K562 (cell line): ENCODE data around the gene CDCP1. TPM values are rescaled to one million over a fixed set of nuclear protein-coding genes. Genes with fewer than 3 reads are reported as not detected.

Experiments used
- ATAC-seq: fragments of 200-7000 bp; cut with Tn5 transposase; 3 replicates; pipeline ENCODE4 v1.9.1; 2020; ENCODE audit warnings: moderate library complexity
- BruUV-seq: library from RNA; stranded (reverse); fragments of 400-500 nt; replicated peaks from 2 replicates; lab custom pipeline; 2021; lab: Mats Ljungman, UMichigan
- CTCF ChIA-PET: fragments of 300-600 bp; formaldehyde crosslinking; extraction: SDS; loops from one replicate; lab custom pipeline; 2021; ENCODE audit warnings: low intra/inter-chr PET ratio; lab: Yijun Ruan, JAX
- POLR2A ChIA-PET: fragments of 300-600, 350-650 bp; sonication (Branson Sonifier 250); formaldehyde crosslinking; extraction: SDS; loops from one replicate; lab custom pipeline; 2021; ENCODE audit warnings: antibody characterized with exemption, inconsistent platforms; lab: Yijun Ruan, JAX
- DNase-seq, 4 experiments: peaks; one replicate each; pipeline versions ENCODE4 v3.0.0 to v3.0.0-alpha.2; 2011 to 2018; ENCODE audit warnings: low spot score in 3 of 4, mixed read lengths in 3 of 4; ENCODE audit errors: extremely low read depth in 1 of 4
- FAIRE-seq: peaks from 2 replicates; lab custom pipeline; 2011; peaks lifted over from hg19 to GRCh38; lab: Jason Lieb, UNC
- H2AFZ ChIP-seq: 2 replicates; pipeline ENCODE4 v1.6.0; 2011; ENCODE audit warnings: low read depth, low read length, control low read depth, inconsistent platforms
- H3K27ac ChIP-seq: fragments of 200-600 bp; 3 replicates; pipeline ENCODE4 v1.8.0; 2011; ENCODE audit warnings: low read depth, mild to moderate bottlenecking, control low read depth, inconsistent platforms, low read length, moderate library complexity, mixed read lengths; ENCODE audit errors: extremely low read depth
- H3K27me3 ChIP-seq, 2 experiments: fragments of 300-600 bp in 1 of 2; 2 replicates in 1 of 2; 3 replicates in 1 of 2; pipeline versions ENCODE4 v1.6.0 to v1.8.0; 2011; ENCODE audit warnings: inconsistent platforms in 2 of 2, low read length in 2 of 2, mild to moderate bottlenecking in 1 of 2, mixed read lengths in 1 of 2, moderate library complexity in 1 of 2; ENCODE audit not compliant: control insufficient read depth in 2 of 2, insufficient read depth in 2 of 2
- H3K36me3 ChIP-seq: fragments of 300-600 bp; 3 replicates; pipeline ENCODE4 v1.8.0; 2011; ENCODE audit warnings: mild to moderate bottlenecking, low read length, inconsistent platforms; ENCODE audit not compliant: control insufficient read depth, insufficient read depth
- H3K4me1 ChIP-seq, 2 experiments: fragments of 200-600 bp in 1 of 2; replicated peaks in 1 of 2; 2 replicates in 1 of 2; 3 replicates in 1 of 2; pipeline versions ENCODE4 v1.5.1 to v1.8.0; 2011; ENCODE audit warnings: inconsistent platforms in 2 of 2, low read length in 2 of 2, mild to moderate bottlenecking in 1 of 2, mixed read lengths in 1 of 2, moderate library complexity in 1 of 2; ENCODE audit not compliant: control insufficient read depth in 2 of 2, insufficient read depth in 2 of 2
- H3K4me2 ChIP-seq: 2 replicates; pipeline ENCODE4 v1.6.1; 2011; ENCODE audit warnings: low read length, control low read depth, inconsistent platforms, mixed read lengths; ENCODE audit not compliant: insufficient read depth
- H3K4me3 ChIP-seq: fragments of 200-600 bp; sonication (generic), shearing (Covaris generic); 2 replicates; pipeline ENCODE4 v1.5.1; 2016; ENCODE audit warnings: control low read depth, inconsistent platforms
- H3K79me2 ChIP-seq: fragments of 200-600 bp; 3 replicates; pipeline ENCODE4 v1.8.0; 2011; ENCODE audit warnings: low read length, inconsistent platforms; ENCODE audit not compliant: control insufficient read depth, insufficient read depth
- H3K9ac ChIP-seq, 2 experiments: 2 replicates each; pipeline versions ENCODE4 v1.6.0 to v1.6.1; 2011; ENCODE audit warnings: low read depth in 2 of 2, low read length in 2 of 2, control low read depth in 1 of 2, inconsistent platforms in 1 of 2, mild to moderate bottlenecking in 1 of 2, mixed read lengths in 1 of 2; ENCODE audit not compliant: insufficient read depth in 1 of 2
- H3K9me1 ChIP-seq: one replicate; pipeline ENCODE4 v1.6.0; 2011; ENCODE audit warnings: inconsistent platforms, mild to moderate bottlenecking, low read length, moderate library complexity; ENCODE audit not compliant: control insufficient read depth, insufficient read depth
- H3K9me3 ChIP-seq: replicated peaks from 2 replicates; pipeline ENCODE4 v1.5.1; 2011; ENCODE audit warnings: low read depth, low read length, inconsistent platforms; ENCODE audit not compliant: control insufficient read depth, insufficient read depth
- H4K20me1 ChIP-seq: replicated peaks from 2 replicates; pipeline ENCODE4 v1.6.1; 2011; ENCODE audit warnings: low read length, inconsistent platforms, mixed read lengths; ENCODE audit not compliant: control insufficient read depth, insufficient read depth
- CBFA2T2 ChIP-seq: fragments of 450-650 bp; conservative IDR thresholded peaks from 2 replicates; pipeline ENCODE4 v1.6.1; 2017; ENCODE audit warnings: mild to moderate bottlenecking
- EHMT2 ChIP-seq: fragments of 450-650 bp; IDR thresholded peaks from 2 replicates; pipeline ENCODE4 v1.6.1; 2018; ENCODE audit warnings: antibody characterized with exemption
- HDAC2 ChIP-seq: fragments of 450-650 bp; IDR thresholded peaks from 2 replicates; pipeline ENCODE4 v1.6.1; 2016; ENCODE audit warnings: mild to moderate bottlenecking
- HNRNPH1 ChIP-seq: fragments of 200-400 bp; formaldehyde crosslinking; optimal IDR thresholded peaks from 2 replicates; pipeline ENCODE3; 2017; ENCODE audit warnings: low read depth, mild to moderate bottlenecking, low read length, moderate library complexity
- IFI16 ChIP-seq: fragments of 250-450 bp; sonication (Bioruptor Pico); IDR thresholded peaks from 2 replicates; pipeline ENCODE4 v2.1.2; 2022; ENCODE audit warnings: mild to moderate bottlenecking, inconsistent platforms
- KHSRP ChIP-seq: fragments of 450-650 bp; IDR thresholded peaks from 2 replicates; pipeline ENCODE4 v1.6.1; 2017
- ZNF507 ChIP-seq: conservative IDR thresholded peaks from 2 replicates; pipeline ENCODE4 v1.6.1; 2017; ENCODE audit warnings: missing genetic modification characterization, missing compliant biosample characterization
- WGBS: fragments of 100-300 bp; shearing (Covaris generic); methylation state at CpG from one replicate; pipeline ENCODE4 v1.1.6; 2016; ENCODE audit warnings: low coverage, mixed read lengths; ENCODE audit not compliant: insufficient coverage; ENCODE audit errors: missing lambda C conversion rate; 5-methylcytosine and 5-hydroxymethylcytosine counted together
- in situ Hi-C: fragments of 300-500 bp; cut with MboI; formaldehyde crosslinking; loops from 4 replicates; pipeline ENCODE4 v1.15.0; 2018; ENCODE audit warnings: inconsistent platforms, mixed read lengths
- intact Hi-C: fragments of 100-400 bp; cut with micrococcal nuclease; formaldehyde crosslinking; loops from 2 replicates; pipeline ENCODE4 v1.14.2; 2022
- polyA plus RNA-seq, 8 experiments: library from polyadenylated mRNA; depleted of rRNA in 4 of 8; stranded (reverse) in 5 of 8; unstranded in 3 of 8; fragments of >200 nt; fragmentation: Nextera tagmentation in 2 of 8; fragmentation: Illumina TruSeq in 1 of 8; extraction: Ambion mirVana in 2 of 8; extraction: Trizol in 1 of 8; gene quantifications; 2 replicates each; pipeline versions ENCODE4 v1.2.1 to v1.2.3, GENCODE V29; 2011 to 2014; ENCODE audit warnings: inconsistent platforms in 1 of 8, missing spikeins in 1 of 8
- total RNA-seq, 7 experiments: library from RNA; depleted of rRNA in 6 of 7; stranded (reverse); fragments of >200 nt in 6 of 7; fragmentation: Illumina TruSeq in 2 of 7; extraction: Trizol in 2 of 7; gene quantifications; 2 replicates each; pipeline versions ENCODE4 v1.2.1 to v1.2.3, GENCODE V29; 2011 to 2021; ENCODE audit warnings: low replicate concordance in 1 of 7
- TF ChIP-seq, protein P1 (sequence below): fragments of 450-650 bp; IDR thresholded peaks from 2 replicates; pipeline ENCODE4 v1.6.1; 2018; ENCODE audit not compliant: partially characterized antibody
- TF ChIP-seq, protein P2 (sequence below): sonication (generic); formaldehyde crosslinking; IDR thresholded peaks from 2 replicates; pipeline ENCODE4 v1.8.1; 2022; ENCODE audit warnings: missing genetic modification reagents
- TF ChIP-seq, protein P3 (sequence below): fragments of 250-450 bp; sonication (Bioruptor Pico); IDR thresholded peaks from 2 replicates; pipeline ENCODE4 v1.8.0; 2021; ENCODE audit warnings: mild to moderate bottlenecking, moderate library complexity

CDCP1 gene
- total and polyA plus RNA-seq, 9 of the 15 experiments (the other 6 are each of a cell fraction or from before 2014, with no cell fraction given), result 3.9 to 16.4 (median 5.2) TPM

DNA sequence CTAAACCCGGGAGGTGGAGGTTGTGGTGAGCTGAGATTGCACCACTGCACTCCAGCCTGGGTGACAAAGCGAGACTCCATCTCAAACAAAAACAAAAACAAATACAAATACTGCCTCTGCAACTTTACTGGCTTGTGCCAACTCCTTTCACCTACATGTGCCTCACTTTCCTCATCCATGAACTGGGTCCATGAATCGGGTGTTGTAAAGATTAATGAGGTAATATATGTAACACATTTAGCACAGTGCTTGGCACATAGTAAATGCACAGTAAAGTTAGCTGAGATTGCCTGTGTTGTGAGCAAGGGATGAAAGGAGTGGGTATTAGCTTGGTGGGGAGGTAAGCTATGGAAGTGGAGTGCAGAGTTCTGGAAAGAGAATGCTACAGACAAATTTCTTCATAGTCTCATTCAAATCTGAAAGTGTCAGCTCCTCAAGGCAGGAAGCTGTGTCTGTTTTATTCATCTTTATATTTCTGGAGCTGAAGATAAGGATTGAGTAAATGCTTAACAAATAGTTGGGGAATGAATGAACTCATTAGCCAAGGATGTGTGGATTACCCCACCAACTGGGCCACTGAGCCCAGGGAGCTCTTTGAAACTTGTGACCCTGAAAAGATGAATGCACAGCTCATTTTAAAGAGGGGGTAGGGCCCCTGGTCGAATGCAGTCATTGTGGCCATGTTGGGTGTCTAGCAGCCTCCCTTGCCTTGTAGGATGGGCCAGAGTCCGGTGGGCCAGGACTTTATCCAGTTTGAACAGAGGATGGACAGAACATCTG lies 7.7 kb upstream of the CDCP1 start (continued):
- TF ChIP-seq HNRNPH1 (no peak), CBFA2T2 (no peak; the same call in 1 of the 2 replicates), HDAC2 (no peak), ZNF507 (tag) (no peak)

DNA sequence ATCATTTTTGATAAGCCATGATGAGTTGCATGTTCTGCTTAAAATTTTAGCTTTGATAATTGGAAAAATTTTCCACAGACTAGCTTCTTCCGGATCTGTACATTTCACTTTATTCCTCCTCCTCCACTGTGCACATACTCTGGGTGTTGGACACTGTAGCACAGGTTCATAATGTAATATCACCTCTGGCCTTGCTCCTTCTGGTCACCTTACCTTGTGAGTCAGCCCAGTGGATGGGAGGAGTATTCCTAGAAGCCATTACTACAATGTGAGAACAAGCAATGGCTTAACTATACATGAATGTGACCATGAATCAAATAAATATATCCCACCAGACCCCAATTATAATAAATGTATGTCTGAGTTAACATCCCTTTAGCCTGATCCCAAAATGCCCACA lies 6.1 kb upstream of the CDCP1 start:
- POLR2A ChIA-PET, result interaction anchor here (4.5 kb wide), 1 partner anchor 13 kb away, joined by 28 read pairs; no protein-coding TSS in a partner anchor
- Histone ChIP-seq H3K9ac (no peak overlapping the region), H3K79me2 (no peaks in the 10 kb centered on the region), H3K4me2 (no peak overlapping the region), H3K36me3 (no peaks in the 10 kb centered on the region), H3K9me3 (peaks cover 4% of the 10 kb centered on the region), H3K27ac (no peak overlapping the region), H3K4me1 (peaks cover 0 to 18% of the 10 kb centered on the region in 2 experiments; a peak in 3 of 5 replicates), H3K9me1 (no peaks in the 10 kb centered on the region), H3K4me3 (no peak overlapping the region), H3K27me3 (no peaks in the 10 kb centered on the region), H4K20me1 (no peaks in the 10 kb centered on the region), H2AFZ (0 out of 2 replicates have a peak overlapping the region, but pooled peaks have one; percentile 1)
- in situ Hi-C loops, result no loop called here
- BruUV-seq, result no TSS peak
- peak; percentile 67 for ATAC-seq
- DNase-seq, result no peak
- FAIRE-seq, result peak; percentile 26
- intact Hi-C loops, result no loop called here
- CTCF ChIA-PET, result interaction anchor here (0.7 kb wide), 1 partner anchor 190 kb away, joined by 3 read pairs; no protein-coding TSS in a partner anchor
- 61% methylated on average over 1 of the region's 1 CpG for WGBS
- TF ChIP-seq KHSRP, result no peak
- TF ChIP-seq, protein P1, sequence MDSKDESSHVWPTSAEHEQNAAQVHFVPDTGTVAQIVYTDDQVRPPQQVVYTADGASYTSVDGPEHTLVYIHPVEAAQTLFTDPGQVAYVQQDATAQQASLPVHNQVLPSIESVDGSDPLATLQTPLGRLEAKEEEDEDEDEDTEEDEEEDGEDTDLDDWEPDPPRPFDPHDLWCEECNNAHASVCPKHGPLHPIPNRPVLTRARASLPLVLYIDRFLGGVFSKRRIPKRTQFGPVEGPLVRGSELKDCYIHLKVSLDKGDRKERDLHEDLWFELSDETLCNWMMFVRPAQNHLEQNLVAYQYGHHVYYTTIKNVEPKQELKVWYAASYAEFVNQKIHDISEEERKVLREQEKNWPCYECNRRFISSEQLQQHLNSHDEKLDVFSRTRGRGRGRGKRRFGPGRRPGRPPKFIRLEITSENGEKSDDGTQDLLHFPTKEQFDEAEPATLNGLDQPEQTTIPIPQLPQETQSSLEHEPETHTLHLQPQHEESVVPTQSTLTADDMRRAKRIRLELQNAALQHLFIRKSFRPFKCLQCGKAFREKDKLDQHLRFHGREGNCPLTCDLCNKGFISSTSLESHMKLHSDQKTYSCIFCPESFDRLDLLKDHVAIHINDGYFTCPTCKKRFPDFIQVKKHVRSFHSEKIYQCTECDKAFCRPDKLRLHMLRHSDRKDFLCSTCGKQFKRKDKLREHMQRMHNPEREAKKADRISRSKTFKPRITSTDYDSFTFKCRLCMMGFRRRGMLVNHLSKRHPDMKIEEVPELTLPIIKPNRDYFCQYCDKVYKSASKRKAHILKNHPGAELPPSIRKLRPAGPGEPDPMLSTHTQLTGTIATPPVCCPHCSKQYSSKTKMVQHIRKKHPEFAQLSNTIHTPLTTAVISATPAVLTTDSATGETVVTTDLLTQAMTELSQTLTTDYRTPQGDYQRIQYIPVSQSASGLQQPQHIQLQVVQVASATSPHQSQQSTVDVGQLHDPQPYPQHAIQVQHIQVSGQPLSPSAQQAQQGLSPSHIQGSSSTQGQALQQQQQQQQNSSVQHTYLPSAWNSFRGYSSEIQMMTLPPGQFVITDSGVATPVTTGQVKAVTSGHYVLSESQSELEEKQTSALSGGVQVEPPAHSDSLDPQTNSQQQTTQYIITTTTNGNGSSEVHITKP, result no peak
- TF ChIP-seq, protein P2, sequence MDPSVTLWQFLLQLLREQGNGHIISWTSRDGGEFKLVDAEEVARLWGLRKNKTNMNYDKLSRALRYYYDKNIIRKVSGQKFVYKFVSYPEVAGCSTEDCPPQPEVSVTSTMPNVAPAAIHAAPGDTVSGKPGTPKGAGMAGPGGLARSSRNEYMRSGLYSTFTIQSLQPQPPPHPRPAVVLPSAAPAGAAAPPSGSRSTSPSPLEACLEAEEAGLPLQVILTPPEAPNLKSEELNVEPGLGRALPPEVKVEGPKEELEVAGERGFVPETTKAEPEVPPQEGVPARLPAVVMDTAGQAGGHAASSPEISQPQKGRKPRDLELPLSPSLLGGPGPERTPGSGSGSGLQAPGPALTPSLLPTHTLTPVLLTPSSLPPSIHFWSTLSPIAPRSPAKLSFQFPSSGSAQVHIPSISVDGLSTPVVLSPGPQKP, result no peak
- TF ChIP-seq, protein P3, sequence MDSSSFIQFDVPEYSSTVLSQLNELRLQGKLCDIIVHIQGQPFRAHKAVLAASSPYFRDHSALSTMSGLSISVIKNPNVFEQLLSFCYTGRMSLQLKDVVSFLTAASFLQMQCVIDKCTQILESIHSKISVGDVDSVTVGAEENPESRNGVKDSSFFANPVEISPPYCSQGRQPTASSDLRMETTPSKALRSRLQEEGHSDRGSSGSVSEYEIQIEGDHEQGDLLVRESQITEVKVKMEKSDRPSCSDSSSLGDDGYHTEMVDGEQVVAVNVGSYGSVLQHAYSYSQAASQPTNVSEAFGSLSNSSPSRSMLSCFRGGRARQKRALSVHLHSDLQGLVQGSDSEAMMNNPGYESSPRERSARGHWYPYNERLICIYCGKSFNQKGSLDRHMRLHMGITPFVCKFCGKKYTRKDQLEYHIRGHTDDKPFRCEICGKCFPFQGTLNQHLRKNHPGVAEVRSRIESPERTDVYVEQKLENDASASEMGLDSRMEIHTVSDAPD (CRISPR knock-in tag), result no peak
- TF ChIP-seq EHMT2, result 0 out of 2 replicates have a peak, but pooled peaks have one; percentile 15
- no peak for TF ChIP-seq IFI16 (CRISPR knock-in tag)
